HG03135 (cell line): ENCODE measurements around the gene IGFN1.

ENCODE experiments used
- ATAC-seq: cut with Tn5 transposase; IDR thresholded peaks from one replicate; pipeline ENCODE4 v1.9.1; 2021; ENCODE audit warnings: mild to moderate bottlenecking, moderate library complexity; ENCODE audit not compliant: unreplicated experiment

The IGFN1 gene

GRCh38 chr1:201184307-201185122 lies 6.1 kb upstream of the IGFN1 start:
- no peak for ATAC-seq

DNA sequence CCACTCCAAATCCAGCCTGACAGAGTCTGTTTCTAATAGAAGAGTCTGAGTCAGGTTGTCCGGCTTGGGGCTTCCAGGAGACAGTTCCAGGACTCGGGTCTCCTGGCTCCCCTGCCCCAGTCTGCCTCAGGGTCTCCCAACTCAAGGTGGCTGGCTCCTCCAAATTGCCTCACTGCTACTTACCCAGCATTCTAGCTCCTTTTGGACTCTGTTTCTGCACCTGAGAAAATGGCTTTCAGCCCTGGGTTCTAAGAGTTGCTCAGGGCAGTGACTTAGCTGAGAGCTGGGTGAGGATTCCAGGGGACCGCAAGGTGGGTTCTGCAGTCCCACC lies 5.5 kb upstream of the IGFN1 start:
- ATAC-seq = no peak

DNA sequence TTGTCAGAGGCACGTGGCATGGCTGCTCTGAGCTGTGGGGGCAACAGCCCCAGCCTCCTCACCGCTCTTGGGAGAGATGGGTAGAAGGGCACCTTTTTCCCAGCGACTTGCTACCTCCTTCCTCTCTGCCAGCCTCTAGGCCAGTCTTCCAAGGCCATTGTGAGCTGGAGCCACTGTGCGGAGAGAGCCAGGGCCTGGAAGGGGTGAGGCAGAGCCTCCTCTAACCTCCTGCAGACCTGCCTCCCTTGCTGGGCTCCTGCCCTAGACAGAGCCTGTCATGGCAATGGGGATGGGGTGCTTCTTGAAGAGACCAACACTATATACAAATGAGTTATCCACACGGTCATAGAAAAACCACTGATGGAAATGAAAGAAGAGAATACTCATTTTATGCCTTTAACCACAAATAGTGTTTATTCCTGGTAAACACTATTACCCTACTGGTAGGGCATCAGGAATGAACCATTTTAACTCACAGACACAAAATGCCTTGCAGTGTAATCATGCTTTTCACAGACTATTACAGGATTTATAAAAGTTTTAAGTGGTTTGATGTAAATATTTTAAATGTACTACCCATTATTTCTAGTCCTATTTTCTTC lies 5.0 kb upstream of the IGFN1 start:
- no peak for ATAC-seq

DNA sequence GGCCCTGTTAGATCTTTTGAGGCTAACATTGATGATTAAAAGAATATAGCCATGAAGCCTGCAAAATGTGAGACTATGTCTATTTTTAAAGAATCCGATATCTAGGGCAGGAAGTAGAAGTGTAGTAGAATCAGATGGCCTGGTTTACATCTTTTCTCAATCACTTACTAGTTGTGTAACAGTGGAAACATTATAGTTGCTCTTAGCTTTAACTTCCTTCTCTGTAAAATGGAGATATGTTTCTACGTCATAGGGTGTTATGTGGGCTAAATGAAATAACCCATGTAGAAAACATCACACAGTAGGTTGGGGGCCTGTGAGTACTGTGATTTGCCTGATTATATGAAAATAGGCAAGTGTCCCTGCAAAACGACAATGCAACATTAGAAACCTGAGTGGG lies 4.4 kb upstream of the IGFN1 start:
- no peak for ATAC-seq

GRCh38 chr1:201189085-201189484 lies 1.5 kb upstream of the IGFN1 start:
- no peak for ATAC-seq

GRCh38 chr1:201190005-201190404 lies 619 bp upstream of the IGFN1 start:
- ATAC-seq = no peak

- ATAC-seq = no peak
These were observed 1.1 kb downstream of the IGFN1 start for GRCh38 chr1:201191653-201192260.

- no peak for ATAC-seq
These were observed 1.7 kb downstream of the IGFN1 start for GRCh38 chr1:201192261-201192788.

DNA sequence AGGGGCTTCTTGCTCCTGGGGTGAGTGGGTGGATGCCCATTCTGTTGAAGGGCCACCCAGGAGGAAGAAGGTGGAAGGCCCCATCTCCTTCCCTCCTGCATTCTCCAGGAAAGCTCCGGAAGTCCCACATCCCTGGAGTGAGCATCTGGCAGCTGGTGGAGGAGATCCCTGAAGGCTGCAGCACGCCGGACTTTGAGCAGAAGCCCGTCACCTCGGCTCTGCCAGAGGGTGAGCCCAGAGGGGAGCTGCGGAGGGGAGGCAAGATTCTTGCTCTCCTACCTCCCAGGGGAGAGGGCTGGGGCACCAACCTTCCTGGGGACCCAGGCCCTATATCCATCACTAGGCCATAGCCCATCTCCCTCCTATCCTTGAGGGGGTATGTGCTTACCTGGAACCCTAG lies 3.4 kb downstream of the IGFN1 start:
- no peak for ATAC-seq

GRCh38 chr1:201198598-201198997 lies 8.0 kb downstream of the IGFN1 start:
- no peak for ATAC-seq

DNA sequence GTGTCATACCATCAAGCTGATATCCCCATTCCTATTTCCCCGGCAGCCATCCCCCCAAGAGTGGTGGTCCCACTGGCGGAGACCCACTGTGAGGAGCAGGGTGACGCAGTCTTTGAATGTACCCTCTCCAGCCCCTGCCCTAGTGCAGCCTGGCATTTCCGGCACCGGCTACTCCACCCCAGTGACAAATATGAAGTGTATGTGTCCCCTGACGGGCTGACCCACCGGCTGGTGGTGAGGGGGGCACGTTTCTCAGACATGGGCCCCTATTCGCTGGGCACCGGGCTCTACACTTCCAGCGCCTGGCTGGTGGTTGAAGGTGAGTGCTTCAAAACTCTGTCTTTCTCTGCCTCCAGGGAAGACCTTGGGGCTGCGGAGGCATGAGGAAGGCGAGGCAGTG lies 14.4 kb downstream of the IGFN1 start:
- no peak for ATAC-seq

DNA sequence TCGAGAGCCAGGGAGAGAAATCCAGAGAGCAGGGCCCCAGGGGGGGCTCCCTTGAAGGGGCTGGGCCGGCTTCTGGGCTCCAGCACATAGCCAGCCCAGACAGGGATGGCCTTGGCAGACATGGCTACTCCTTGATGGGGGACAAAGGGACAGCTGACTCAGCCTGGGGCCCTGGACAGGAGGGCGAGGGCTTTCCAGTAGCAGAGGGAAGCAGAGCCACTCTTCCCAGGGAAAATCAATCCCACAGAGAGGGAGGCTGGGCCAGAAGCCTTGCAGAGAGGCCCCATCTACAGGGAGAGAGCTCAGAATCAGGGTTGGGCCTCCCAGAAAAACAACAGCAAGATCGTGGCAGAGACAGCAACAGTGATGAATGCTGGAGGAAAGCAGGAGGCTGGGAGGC lies 15.6 kb downstream of the IGFN1 start:
- no peak for ATAC-seq

- no peak for ATAC-seq
These were observed 16.4 kb downstream of the IGFN1 start for GRCh38 chr1:201207046-201207445.

GRCh38 chr1:201208236-201208635 lies 17.6 kb downstream of the IGFN1 start:
- ATAC-seq = no peak

- ATAC-seq = no peak
These were observed 21.4 kb downstream of the IGFN1 start for GRCh38 chr1:201212056-201212455.

DNA sequence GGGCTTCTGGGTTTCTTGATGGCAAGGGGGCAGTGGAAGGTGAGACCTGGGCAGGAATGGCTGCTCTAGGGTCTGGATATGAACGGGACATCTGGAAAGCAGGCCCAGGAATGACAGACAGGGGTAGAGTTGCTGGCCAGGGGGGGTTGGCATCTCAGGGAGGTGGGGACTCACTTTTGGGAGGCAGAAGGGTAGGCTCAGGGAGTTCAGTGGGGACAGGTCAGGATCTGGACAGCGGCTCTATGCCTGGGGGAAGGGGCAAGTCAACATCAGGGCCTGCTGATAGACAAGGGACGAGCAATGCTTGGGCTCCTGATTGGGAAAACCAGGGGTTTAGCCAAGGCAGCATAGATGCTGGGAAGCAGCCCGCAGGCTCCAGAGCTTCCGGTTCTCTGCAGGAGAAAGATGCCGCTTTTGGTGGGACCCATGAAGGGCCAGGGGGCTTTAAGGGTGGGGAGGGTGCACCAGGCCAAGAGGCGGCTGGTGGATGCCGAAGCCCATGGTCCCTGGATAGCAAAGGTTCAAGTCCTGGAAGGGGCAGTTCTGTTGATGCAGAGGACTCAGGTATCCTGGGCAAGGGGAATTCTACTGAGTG lies 21.9 kb downstream of the IGFN1 start:
- no peak for ATAC-seq

- ATAC-seq = no peak
These were observed 22.6 kb downstream of the IGFN1 start for GRCh38 chr1:201213106-201213770.

GRCh38 chr1:201213926-201214325 lies 23.3 kb downstream of the IGFN1 start:
- no peak for ATAC-seq

GRCh38 chr1:201214461-201214860 lies 23.8 kb downstream of the IGFN1 start:
- ATAC-seq = no peak

DNA sequence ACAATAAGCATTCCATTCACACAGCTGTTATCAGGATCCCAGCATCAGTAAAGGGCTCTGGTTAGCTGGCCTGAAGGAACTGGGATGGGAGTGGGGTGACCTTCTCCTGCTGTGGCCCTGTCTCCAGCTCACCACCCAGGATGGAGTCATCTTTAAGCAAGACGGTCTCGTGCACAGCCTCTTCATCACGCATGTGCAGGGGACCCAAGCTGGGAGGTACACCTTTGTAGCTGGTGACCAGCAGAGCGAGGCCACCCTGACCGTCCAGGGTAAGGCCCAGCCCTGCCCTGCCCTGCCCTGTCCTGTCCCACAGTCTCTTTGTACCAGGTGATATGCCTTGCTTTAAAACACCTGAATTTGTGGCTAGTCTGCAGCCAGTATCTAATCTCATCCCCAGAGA lies 24.3 kb downstream of the IGFN1 start:
- ATAC-seq = no peak
